Activated T-helper 2 cell treated with anti-CD3 and anti-CD28 coated beads, Interferon-gamma antibody, Interleukin-2, Interleukin-4, amounts not matched to agents 10 μg/mL and 5 μg/mL and 100 μg/mL, durations not matched to agents 14 hours and 24 hours and 36 hours (primary cell): ENCODE results near the gene NANS. TPM values are rescaled to one million over a fixed set of nuclear protein-coding genes. Genes with fewer than 3 reads are reported as not detected.
"Not testable (repeated sequence)": the region's sequence is repeated elsewhere in the genome, so short reads cannot be mapped to it uniquely, and the experiment has no call there.

ENCODE experiments used
- DNase-seq: peaks from one replicate; pipeline ENCODE4 v3.0.0; 2021; ENCODE audit warnings: low spot score
- H3K27ac Mint-ChIP-seq: one replicate; pipeline ENCODE4 v1.8.0; 2021; ENCODE audit warnings: mixed read lengths
- H3K27me3 Mint-ChIP-seq: one replicate; pipeline ENCODE4 v1.8.0; 2021; ENCODE audit warnings: low read depth, mixed read lengths
- H3K36me3 Mint-ChIP-seq: one replicate; pipeline ENCODE4 v1.8.0; 2021; ENCODE audit warnings: low read depth, mixed read lengths
- H3K4me1 Mint-ChIP-seq: one replicate; pipeline ENCODE4 v1.8.0; 2021; ENCODE audit warnings: low read depth, mixed read lengths
- H3K4me3 Mint-ChIP-seq: one replicate; pipeline ENCODE4 v1.8.0; 2021; ENCODE audit warnings: low read depth, mild to moderate bottlenecking, moderate library complexity, mixed read lengths
- H3K9me3 Mint-ChIP-seq: one replicate; pipeline ENCODE4 v1.8.0; 2021; ENCODE audit warnings: mixed read lengths
- intact Hi-C: fragments of 100-400 bp; cut with micrococcal nuclease; formaldehyde crosslinking; loops from one replicate; pipeline ENCODE4 v1.15.1; 2023
- total RNA-seq: library from RNA; stranded (reverse); gene quantifications from 2 replicates; pipeline ENCODE4 v1.2.3, GENCODE V29; 2022

The NANS gene, protein sequence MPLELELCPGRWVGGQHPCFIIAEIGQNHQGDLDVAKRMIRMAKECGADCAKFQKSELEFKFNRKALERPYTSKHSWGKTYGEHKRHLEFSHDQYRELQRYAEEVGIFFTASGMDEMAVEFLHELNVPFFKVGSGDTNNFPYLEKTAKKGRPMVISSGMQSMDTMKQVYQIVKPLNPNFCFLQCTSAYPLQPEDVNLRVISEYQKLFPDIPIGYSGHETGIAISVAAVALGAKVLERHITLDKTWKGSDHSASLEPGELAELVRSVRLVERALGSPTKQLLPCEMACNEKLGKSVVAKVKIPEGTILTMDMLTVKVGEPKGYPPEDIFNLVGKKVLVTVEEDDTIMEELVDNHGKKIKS
- 63.4 and 64.7 TPM in 2 replicates for total RNA-seq

DNA sequence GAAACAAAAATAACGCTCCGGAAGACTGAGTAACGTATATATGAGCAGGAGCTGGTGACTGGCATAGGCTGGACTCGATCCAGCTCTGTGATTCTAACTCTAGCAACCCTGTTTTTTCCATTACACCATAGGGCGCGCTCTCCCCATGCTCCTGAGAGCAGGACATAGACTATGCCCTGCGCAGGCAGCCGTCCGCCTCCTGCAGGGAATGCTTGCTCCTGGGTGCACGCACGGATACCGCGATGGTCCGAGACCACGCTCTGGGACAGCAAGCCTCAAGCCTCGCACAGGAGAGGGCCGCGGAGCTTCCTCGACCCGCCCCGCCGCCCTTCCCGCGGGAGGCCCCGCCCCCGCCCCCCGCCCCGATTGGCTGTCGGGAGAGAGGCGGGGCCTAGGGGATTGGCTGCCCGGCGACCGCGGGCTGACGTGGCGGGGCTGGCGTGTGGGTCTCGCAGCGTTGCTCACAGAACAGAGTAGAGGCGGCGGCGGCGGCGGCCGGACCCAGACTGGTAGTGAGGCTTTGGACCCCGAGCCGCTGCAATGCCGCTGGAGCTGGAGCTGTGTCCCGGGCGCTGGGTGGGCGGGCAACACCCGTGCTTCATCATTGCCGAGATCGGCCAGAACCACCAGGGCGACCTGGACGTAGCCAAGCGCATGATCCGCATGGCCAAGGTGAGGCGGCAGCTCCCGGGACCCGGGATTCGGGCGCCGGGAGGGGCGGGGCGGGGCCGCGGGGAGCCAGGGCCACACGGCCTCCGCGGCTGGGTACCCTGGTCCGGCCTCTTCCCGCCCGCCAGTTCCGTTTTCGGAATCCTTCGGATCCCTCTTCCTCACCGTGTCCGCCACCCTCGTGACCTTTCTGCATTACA, at the start of gene NANS:
Gene NANS, plus strand, starts transcription at position 464 of the 869 bp plus-strand sequence. Its CDS starts 77 bp downstream, at position 541.
- intact Hi-C loops: loop anchor here (1.0 to 5.0 kb wide), 6 partner anchors 11 to 424 kb away; partner anchors contain the start of genes ANP32B, NCBP1, TBC1D2 and TSTD2
- H3K9me3 Mint-ChIP-seq: no peaks in the 10 kb centered on the region
- no peaks in the 10 kb centered on the region for H3K27me3 Mint-ChIP-seq
- H3K4me3 Mint-ChIP-seq: peak within 1 kb of the TSS; percentile 88
- H3K4me1 Mint-ChIP-seq: peaks cover 40% of the 10 kb centered on the region
- H3K36me3 Mint-ChIP-seq: peaks cover 22% of the 10 kb centered on the region
- peak; percentile 89 for DNase-seq
- peak within 1 kb of the TSS; percentile 91 for H3K27ac Mint-ChIP-seq

DNA sequence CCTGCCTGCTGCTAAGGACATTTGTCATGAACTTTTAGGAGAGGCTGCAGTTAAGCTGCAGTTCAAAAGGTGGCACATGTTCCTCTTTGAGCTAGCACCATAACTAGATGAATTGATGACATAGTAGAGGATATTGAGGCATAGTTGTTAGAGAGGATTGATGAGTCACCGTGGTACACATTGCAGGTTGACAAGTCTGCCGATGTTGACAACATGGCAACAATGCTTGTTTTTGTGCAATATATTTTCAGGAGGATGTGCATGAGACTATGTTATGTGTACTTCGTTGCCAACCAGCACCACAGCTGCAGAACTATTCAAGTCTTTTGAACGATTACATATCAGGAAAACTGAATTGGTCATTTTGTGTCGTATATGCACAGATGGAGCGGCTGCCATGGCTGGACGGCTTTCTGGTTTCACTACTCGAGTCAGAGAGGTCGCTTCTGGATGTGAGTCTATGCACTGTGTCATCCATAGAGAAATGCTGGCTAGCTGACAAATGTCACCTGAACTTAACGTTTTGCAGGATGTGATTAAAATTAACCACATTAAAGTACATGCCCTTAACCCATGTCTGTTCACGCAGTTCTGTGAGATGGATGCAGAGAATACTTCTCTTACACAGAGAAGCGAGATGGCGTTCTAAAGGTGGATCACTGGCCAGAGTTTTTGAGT, 49.1 kb upstream of the NANS start:
- H3K27me3 Mint-ChIP-seq: no peaks in the 10 kb centered on the region
- H3K9me3 Mint-ChIP-seq: no peaks in the 10 kb centered on the region
- H3K36me3 Mint-ChIP-seq: peaks cover 91% of the 10 kb centered on the region
- intact Hi-C loops: no loop called here
- no peak for DNase-seq
- H3K4me1 Mint-ChIP-seq: peaks cover 30% of the 10 kb centered on the region
- peak overlapping the region; percentile 50 for H3K27ac Mint-ChIP-seq
- H3K4me3 Mint-ChIP-seq: no peak overlapping the region

DNA sequence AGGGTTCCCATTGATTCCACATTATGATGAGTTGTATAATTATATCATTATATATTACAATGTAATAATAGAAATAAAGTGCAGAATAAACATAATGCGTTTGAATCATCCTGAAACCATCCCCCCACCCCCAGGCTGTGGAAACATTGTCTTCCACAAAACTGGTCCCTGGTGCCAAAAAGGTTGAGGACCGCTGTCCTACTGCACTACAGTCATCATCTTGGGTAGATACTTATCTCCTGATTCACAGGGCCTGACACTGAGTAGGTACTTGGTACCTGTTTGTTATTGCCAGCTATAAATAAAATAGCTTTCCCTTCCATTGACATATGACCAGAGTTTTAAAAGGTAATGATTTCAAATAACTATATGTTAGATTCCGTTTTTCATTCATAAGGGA, 47.8 kb upstream of the NANS start:
- DNase-seq: no peak
- intact Hi-C loops: no loop called here
- Mint-ChIP-seq H3K27me3 (no peaks in the 10 kb centered on the region), H3K4me1 (peaks cover 29% of the 10 kb centered on the region), H3K36me3 (peaks cover 93% of the 10 kb centered on the region), H3K9me3 (no peaks in the 10 kb centered on the region), H3K27ac (no peak overlapping the region), H3K4me3 (no peak overlapping the region)

DNA sequence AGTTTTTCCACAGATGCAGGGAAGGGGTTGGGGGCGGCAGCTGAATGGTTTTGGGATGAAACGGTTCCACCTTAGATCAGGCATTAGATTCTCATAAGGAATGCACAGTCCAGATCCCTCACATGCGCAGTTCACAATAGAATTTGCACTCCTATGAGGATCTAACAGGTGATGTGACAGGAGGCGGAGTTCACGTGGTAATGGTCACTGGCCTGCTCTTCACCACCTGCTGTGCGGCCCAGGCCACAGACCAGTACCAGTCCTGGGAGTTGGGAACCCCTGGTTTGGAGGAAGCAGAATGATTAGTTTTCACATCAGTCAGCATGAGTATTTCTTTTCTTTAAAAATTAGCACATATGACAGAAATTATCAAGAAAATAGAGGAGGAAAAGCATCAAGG, 47.1 kb upstream of the NANS start:
- intact Hi-C loops: no loop called here
- no peak for DNase-seq
- H3K27me3 Mint-ChIP-seq: no peaks in the 10 kb centered on the region
- H3K36me3 Mint-ChIP-seq: peaks cover 89% of the 10 kb centered on the region
- no peak overlapping the region for H3K4me3 Mint-ChIP-seq
- H3K9me3 Mint-ChIP-seq: no peaks in the 10 kb centered on the region
- peaks cover 27% of the 10 kb centered on the region for H3K4me1 Mint-ChIP-seq
- H3K27ac Mint-ChIP-seq: no peak overlapping the region

DNA sequence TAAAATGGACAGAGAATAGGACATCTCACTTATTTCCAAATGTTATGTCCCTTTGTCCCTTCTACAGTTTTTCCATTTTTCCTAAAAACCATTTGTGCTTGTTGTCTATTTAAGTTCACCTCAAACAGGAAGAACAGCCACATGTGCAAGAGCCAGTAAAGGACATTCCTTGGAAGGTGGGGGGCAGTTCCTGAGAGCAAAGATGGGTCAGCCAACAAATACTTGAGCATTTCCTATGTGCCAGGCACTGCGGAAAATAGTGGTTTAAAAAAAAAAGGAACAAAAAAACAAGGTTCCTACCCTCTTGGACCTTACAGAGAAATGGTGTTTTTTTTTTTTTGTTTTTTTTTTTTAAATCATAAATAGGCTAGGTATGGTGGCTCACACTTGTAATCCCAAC, 46.6 kb upstream of the NANS start:
- H3K9me3 Mint-ChIP-seq: no peaks in the 10 kb centered on the region
- H3K4me1 Mint-ChIP-seq: peaks cover 27% of the 10 kb centered on the region
- H3K4me3 Mint-ChIP-seq: no peak overlapping the region
- no peak overlapping the region for H3K27ac Mint-ChIP-seq
- DNase-seq: no peak
- H3K36me3 Mint-ChIP-seq: peaks cover 87% of the 10 kb centered on the region
- H3K27me3 Mint-ChIP-seq: no peaks in the 10 kb centered on the region
- intact Hi-C loops: no loop called here

DNA sequence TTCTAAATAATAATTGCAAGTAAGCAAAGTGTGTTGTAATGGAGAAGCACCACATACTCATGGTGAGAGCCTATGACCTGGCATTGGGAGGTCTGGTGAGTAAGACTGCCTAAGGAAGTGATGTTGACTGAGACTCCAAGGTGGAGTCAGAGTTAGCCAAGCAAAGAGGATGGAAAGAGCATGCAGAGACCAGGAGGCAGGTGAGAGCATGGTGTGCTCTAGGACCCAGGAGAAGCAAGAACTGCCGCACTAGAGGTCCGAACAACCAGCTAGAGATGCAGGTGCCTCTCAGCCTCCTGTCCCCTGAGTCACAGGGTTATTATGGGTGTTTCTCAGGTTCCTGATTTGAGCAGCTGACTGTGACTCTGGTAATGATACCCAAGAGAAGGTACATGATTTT, 46.1 kb upstream of the NANS start:
- DNase-seq: no peak
- H3K4me3 Mint-ChIP-seq: no peak overlapping the region
- peaks cover 27% of the 10 kb centered on the region for H3K4me1 Mint-ChIP-seq
- no peaks in the 10 kb centered on the region for H3K27me3 Mint-ChIP-seq
- H3K9me3 Mint-ChIP-seq: no peaks in the 10 kb centered on the region
- peaks cover 87% of the 10 kb centered on the region for H3K36me3 Mint-ChIP-seq
- H3K27ac Mint-ChIP-seq: no peak overlapping the region
- intact Hi-C loops: no loop called here

DNA sequence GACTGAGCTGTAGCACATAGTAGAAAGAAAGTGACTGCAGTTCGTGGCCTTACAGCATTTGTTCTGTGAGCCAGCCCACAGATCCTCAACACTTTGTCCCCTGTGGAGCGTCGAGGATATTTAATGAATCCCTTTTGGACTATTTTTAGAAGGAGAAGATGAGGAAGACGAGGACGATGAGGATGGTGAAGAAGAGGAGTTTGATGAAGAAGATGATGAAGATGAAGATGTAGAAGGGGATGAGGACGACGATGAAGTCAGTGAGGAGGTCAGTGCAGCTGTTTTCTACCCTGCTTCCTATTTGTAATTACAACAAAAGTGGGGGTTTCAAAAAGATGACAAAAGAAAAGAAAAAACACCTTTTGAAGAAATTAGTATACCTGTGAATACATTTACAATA, 45.4 kb upstream of the NANS start:
- Mint-ChIP-seq H3K27me3 (no peaks in the 10 kb centered on the region), H3K4me3 (no peak overlapping the region), H3K27ac (peak overlapping the region; percentile 5), H3K9me3 (no peaks in the 10 kb centered on the region), H3K36me3 (peaks cover 86% of the 10 kb centered on the region), H3K4me1 (peaks cover 26% of the 10 kb centered on the region)
- intact Hi-C loops: no loop called here
- no peak for DNase-seq

DNA sequence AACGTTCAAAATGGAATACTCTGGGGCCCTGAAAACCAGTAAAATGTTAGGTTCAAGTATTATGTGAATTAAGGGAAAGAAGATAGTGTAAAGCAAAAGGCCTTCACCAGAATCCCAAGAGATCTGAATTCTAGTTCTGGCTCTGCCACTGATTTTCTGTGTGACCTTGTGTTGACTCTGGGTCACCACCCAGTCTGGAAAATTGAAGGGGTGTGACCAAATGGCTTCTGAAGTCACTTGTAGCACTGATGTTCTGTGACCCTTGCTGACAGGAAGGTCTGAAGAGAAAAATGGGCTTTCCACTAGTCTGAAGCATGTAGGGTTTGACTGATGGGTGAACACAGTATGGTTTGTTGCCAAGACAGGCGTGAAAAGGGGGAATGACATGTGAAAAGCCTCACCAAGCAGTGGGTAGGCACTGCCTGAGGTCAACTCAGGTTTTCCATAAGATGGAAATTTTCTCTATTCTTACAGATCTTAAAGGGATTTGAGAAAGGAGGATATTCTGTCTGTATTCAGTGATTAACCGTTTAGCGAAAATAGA, 40.3 kb upstream of the NANS start:
- Mint-ChIP-seq H3K4me3 (no peak overlapping the region), H3K4me1 (peaks cover 2% of the 10 kb centered on the region), H3K27me3 (no peaks in the 10 kb centered on the region), H3K36me3 (peaks cover 71% of the 10 kb centered on the region), H3K27ac (no peak overlapping the region), H3K9me3 (no peaks in the 10 kb centered on the region)
- intact Hi-C loops: no loop called here
- no peak for DNase-seq

DNA sequence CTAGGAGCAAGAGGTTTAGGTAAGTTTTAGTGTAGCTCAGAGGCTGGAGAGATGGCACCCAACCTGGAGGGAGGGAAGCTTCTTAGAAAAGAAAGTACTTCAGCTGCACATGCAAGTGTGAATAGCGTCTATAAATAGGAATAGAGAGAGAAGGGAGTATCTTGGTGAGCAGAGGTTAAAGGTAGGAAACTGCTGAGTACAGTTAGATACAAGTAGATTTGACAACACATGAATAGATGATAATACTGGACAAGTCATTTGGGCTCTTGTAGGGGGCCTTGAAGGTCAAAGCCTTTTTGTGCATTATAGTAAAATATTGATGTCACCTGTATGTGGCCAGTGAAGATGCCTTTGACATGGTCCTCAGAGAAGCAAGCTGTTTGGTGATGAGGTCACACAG, 39.2 kb upstream of the NANS start:
- no peaks in the 10 kb centered on the region for H3K9me3 Mint-ChIP-seq
- H3K27ac Mint-ChIP-seq: no peak overlapping the region

DNA sequence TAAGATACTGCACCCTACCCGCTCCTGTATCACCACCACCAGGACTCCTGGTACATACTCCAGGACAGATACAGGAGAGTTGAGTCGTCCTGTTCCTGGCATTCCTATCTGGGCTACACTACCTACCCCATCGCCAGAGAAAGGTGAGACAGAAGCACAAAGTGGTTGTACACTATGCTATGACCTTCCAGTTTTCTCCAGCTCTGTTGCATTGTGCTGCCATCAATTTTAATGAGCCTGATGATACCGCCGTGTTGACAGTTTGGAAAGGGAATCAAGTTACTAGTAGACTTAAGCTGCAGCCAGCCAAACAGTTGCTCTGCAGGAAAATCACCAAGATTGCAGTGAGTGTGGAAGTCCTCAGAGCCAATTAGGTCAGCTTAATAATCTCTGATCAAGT, 38.2 kb upstream of the NANS start:
- Mint-ChIP-seq H3K4me3 (no peak overlapping the region), H3K4me1 (peaks cover 2% of the 10 kb centered on the region), H3K9me3 (no peaks in the 10 kb centered on the region), H3K27ac (no peak overlapping the region), H3K27me3 (no peaks in the 10 kb centered on the region), H3K36me3 (peaks cover 56% of the 10 kb centered on the region)
- DNase-seq: no peak
- intact Hi-C loops: no loop called here

More for the DNA sequence above, 39.2 kb upstream of the NANS start:
- DNase-seq: no peak
- H3K4me1 Mint-ChIP-seq: peaks cover 2% of the 10 kb centered on the region
- no peaks in the 10 kb centered on the region for H3K27me3 Mint-ChIP-seq
- H3K4me3 Mint-ChIP-seq: no peak overlapping the region
- intact Hi-C loops: no loop called here
- H3K36me3 Mint-ChIP-seq: peaks cover 66% of the 10 kb centered on the region

DNA sequence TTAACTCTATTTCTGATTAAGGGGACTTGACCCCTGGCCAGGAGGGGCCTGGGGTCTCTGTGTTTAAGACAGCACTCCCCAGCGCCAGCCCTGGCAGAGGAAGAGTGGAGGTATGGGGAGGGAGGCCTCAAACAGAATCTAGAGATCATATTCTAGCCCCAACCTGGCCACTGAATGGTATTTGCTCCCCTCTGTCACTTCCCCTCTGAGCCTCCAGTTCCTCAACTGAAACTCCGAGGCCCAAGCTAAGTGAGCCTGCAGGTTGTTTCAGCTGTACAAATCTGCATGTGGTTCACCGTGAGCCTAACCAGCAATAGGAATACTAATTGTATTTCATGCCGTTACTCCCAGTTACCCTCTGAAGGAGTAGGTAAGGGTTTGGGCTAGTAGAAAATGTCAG, 37.4 kb upstream of the NANS start:
- no peak overlapping the region for H3K27ac Mint-ChIP-seq
- DNase-seq: no peak
- H3K36me3 Mint-ChIP-seq: peaks cover 50% of the 10 kb centered on the region
- intact Hi-C loops: no loop called here
- H3K4me3 Mint-ChIP-seq: no peak overlapping the region
- H3K9me3 Mint-ChIP-seq: no peaks in the 10 kb centered on the region
- H3K4me1 Mint-ChIP-seq: peaks cover 2% of the 10 kb centered on the region
- no peaks in the 10 kb centered on the region for H3K27me3 Mint-ChIP-seq

DNA sequence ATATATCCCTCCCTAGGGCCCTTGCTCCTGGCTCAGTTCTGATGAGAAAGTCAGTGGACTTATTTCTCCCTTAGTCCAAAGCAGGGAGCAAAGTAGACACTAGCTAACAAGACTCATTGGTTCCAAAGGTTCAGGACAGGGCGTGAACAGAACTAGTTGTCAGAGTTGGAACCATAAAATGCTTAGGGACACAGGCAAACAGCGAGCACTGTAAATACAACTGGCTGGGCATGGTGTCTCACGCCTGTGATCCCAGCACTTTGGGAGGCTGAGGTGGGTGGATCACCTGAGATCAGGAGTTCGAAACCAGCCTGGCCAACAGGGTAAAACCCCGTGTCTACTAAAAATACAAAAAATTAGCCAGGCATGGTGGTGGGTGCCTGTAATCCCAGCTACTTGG, 36.7 kb upstream of the NANS start:
- peaks cover 46% of the 10 kb centered on the region for H3K36me3 Mint-ChIP-seq
- H3K4me3 Mint-ChIP-seq, H3K9me3 Mint-ChIP-seq, DNase-seq, intact Hi-C loops, H3K4me1 Mint-ChIP-seq, H3K27me3 Mint-ChIP-seq, H3K27ac Mint-ChIP-seq: not testable (repeated sequence)
